A673 (cell line): Measurements from ENCODE around the gene RBM11. TPM values are rescaled to one million over a fixed set of nuclear protein-coding genes. Genes with fewer than 3 reads are reported as not detected.
A peak's percentile ranks its signal among the peaks of the same experiment; 100 is the strongest.
"Not testable (repeated sequence)": the region's sequence is repeated elsewhere in the genome, so short reads cannot be mapped to it uniquely, and the experiment has no call there.

Experiments used
- Bru-seq: library from RNA; stranded (reverse); fragments of 400-500 nt; gene quantifications from one replicate; lab custom pipeline; 2021; lab: Mats Ljungman, UMichigan
- BruChase-seq, 2 experiments: library from RNA; stranded (reverse); fragments of 400-500 nt; gene quantifications; one replicate each; lab custom pipeline; 2021; lab: Mats Ljungman, UMichigan
- BruUV-seq: library from RNA; stranded (reverse); fragments of 400-500 nt; replicated peaks from 2 replicates; lab custom pipeline; 2021; lab: Mats Ljungman, UMichigan
- CTCF ChIA-PET: fragments of 300-600 bp; sonication (Branson Sonifier 250); formaldehyde crosslinking; loops from one replicate; lab custom pipeline; 2022; ENCODE audit warnings: antibody characterized with exemption; lab: Charles Lee
- POLR2A ChIA-PET: fragments of 300-600 bp; sonication (Branson Sonifier 250); formaldehyde crosslinking; loops from one replicate; lab custom pipeline; 2022; ENCODE audit warnings: antibody characterized with exemption; ENCODE audit not compliant: low non-redundant PET; lab: Charles Lee
- DNase-seq: peaks from one replicate; pipeline ENCODE4 v3.0.0-alpha.2; 2015; ENCODE audit warnings: low spot score
- H3K27ac ChIP-seq: fragments of 200-600 bp; sonication (generic); 2 replicates; pipeline ENCODE4 v1.5.1; 2016; ENCODE audit warnings: mixed run types, low read depth, mild to moderate bottlenecking, mixed read lengths, antibody characterized with exemption, low read length; ENCODE audit not compliant: poor library complexity, severe bottlenecking
- H3K27me3 ChIP-seq: fragments of 200-600 bp; sonication (generic); replicated peaks from 2 replicates; pipeline ENCODE4 v1.6.1; 2017; ENCODE audit warnings: mixed run types, low read depth, mild to moderate bottlenecking, mixed read lengths, antibody characterized with exemption, low read length; ENCODE audit not compliant: insufficient read depth, poor library complexity
- H3K36me3 ChIP-seq: fragments of 200-600 bp; sonication (generic); 2 replicates; pipeline ENCODE4 v1.6.1; 2016; ENCODE audit warnings: mixed run types, mild to moderate bottlenecking, mixed read lengths, antibody characterized with exemption, low read length; ENCODE audit not compliant: insufficient read depth, poor library complexity, severe bottlenecking
- H3K4me1 ChIP-seq: fragments of 200-600 bp; sonication (generic); 2 replicates; pipeline ENCODE4 v1.6.1; 2017; ENCODE audit warnings: mixed run types, mild to moderate bottlenecking, mixed read lengths, antibody characterized with exemption, low read length; ENCODE audit not compliant: insufficient read depth, poor library complexity, severe bottlenecking
- H3K4me3 ChIP-seq: fragments of 200-600 bp; sonication (generic); 2 replicates; pipeline ENCODE4 v1.5.1; 2016; ENCODE audit warnings: low read depth, mixed run types, mild to moderate bottlenecking, mixed read lengths, low read length; ENCODE audit not compliant: poor library complexity, severe bottlenecking
- H3K9me3 ChIP-seq: fragments of 200-600 bp; sonication (generic); 2 replicates; pipeline ENCODE4 v1.6.1; 2016; ENCODE audit warnings: mixed run types, low read depth, mild to moderate bottlenecking, mixed read lengths, antibody characterized with exemption, low read length; ENCODE audit not compliant: poor library complexity, severe bottlenecking
- EZH2 ChIP-seq: fragments of 200-600 bp; sonication (generic); IDR thresholded peaks from 2 replicates; pipeline ENCODE4 v1.6.1; 2017; ENCODE audit warnings: borderline replicate concordance, low read depth, mild to moderate bottlenecking, mixed read lengths, antibody characterized with exemption, low read length; ENCODE audit not compliant: poor library complexity, severe bottlenecking
- intact Hi-C: fragments of 100-400 bp; cut with micrococcal nuclease; formaldehyde crosslinking; loops from one replicate; pipeline ENCODE4 v1.10.0; 2022; ENCODE audit not compliant: unreplicated experiment
- long read RNA-seq: library from polyadenylated mRNA; stranded (forward); transcript quantifications from one replicate; pipeline ENCODE4 v2.0.0, GENCODE V29; 2022
- total RNA-seq: library from RNA; stranded (reverse); gene quantifications from 2 replicates; pipeline ENCODE4 v1.2.3, GENCODE V29; 2021
- TF ChIP-seq, protein P1 (sequence below): fragments of 300-800, 200-600 bp; sonication (generic); conservative IDR thresholded peaks from 2 replicates; pipeline ENCODE4 v1.5.1; 2017; ENCODE audit warnings: low read depth, mild to moderate bottlenecking, antibody characterized with exemption, low read length, moderate library complexity, mixed read lengths

Gene RBM11, protein sequence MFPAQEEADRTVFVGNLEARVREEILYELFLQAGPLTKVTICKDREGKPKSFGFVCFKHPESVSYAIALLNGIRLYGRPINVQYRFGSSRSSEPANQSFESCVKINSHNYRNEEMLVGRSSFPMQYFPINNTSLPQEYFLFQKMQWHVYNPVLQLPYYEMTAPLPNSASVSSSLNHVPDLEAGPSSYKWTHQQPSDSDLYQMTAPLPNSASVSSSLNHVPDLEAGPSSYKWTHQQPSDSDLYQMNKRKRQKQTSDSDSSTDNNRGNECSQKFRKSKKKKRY
- total RNA-seq (319 TPM in 2 replicates), Bru-seq, nascent RNA (percentile 100 among the genes with signal in this experiment), BruChase-seq, experiment 1, labeled RNA remaining after a 2-hour chase (percentile 100 among the genes with signal in this experiment), BruChase-seq, experiment 2, labeled RNA remaining after a 6-hour chase (percentile 98 among the genes with signal in this experiment)
- long read RNA-seq, transcript RBM11-204 (5 exons, 680 nt): minor isoform, 13 of 213 reads
- long read RNA-seq, transcript RBM11-206 (4 exons, 1,597 nt): minor isoform, 10 of 213 reads
- long read RNA-seq, transcript RBM11-203 (5 exons, 1,992 nt): minor isoform, 37 of 213 reads
- long read RNA-seq, transcript RBM11-201 (5 exons, 1,934 nt): major isoform, 58 of 213 reads
- long read RNA-seq, partial matches to known transcripts: 7 of 213 reads
- long read RNA-seq, other reads (novel, unspliced or antisense): 85 of 213 reads

- TF ChIP-seq EZH2: no peak
- TF ChIP-seq, protein P1, sequence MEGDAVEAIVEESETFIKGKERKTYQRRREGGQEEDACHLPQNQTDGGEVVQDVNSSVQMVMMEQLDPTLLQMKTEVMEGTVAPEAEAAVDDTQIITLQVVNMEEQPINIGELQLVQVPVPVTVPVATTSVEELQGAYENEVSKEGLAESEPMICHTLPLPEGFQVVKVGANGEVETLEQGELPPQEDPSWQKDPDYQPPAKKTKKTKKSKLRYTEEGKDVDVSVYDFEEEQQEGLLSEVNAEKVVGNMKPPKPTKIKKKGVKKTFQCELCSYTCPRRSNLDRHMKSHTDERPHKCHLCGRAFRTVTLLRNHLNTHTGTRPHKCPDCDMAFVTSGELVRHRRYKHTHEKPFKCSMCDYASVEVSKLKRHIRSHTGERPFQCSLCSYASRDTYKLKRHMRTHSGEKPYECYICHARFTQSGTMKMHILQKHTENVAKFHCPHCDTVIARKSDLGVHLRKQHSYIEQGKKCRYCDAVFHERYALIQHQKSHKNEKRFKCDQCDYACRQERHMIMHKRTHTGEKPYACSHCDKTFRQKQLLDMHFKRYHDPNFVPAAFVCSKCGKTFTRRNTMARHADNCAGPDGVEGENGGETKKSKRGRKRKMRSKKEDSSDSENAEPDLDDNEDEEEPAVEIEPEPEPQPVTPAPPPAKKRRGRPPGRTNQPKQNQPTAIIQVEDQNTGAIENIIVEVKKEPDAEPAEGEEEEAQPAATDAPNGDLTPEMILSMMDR: no peak
- no TSS peak for BruUV-seq
- POLR2A ChIA-PET: interaction anchor here (0.5 to 1.2 kb wide), 4 partner anchors 16 to 665 kb away, joined by 3 to 4 read pairs (median 4); no protein-coding TSS in a partner anchor
- Histone ChIP-seq H3K36me3 (peaks cover 36% of the 10 kb centered on the region), H3K4me1 (peaks cover 39% of the 10 kb centered on the region), H3K9me3 (no peaks in the 10 kb centered on the region), H3K27me3 (no peaks in the 10 kb centered on the region), H3K4me3 (peak within 1 kb of the TSS; percentile 90), H3K27ac (peak within 1 kb of the TSS; percentile 96)
- intact Hi-C loops: no loop called here
- CTCF ChIA-PET: no interaction called here
- peak; percentile 96 for DNase-seq
These were observed at the start of gene RBM11 for GRCh38 chr21:14215971-14216641. Gene RBM11, plus strand, starts transcription at chr21:14216157. Its CDS starts 30 bp downstream, at chr21:14216187.

- CTCF ChIA-PET, H3K4me1 ChIP-seq, BruUV-seq, H3K4me3 ChIP-seq, DNase-seq, H3K27ac ChIP-seq, H3K27me3 ChIP-seq, intact Hi-C loops, H3K9me3 ChIP-seq: not testable (repeated sequence)
- peaks cover 49% of the 10 kb centered on the region for H3K36me3 ChIP-seq
- POLR2A ChIA-PET: interaction anchor here (0.6 kb wide), 1 partner anchor 49 kb away, joined by 4 read pairs; the partner anchor contains the start of gene RBM11
These were observed 49.3 kb upstream of the RBM11 start for GRCh38 chr21:14166463-14167223.

- Histone ChIP-seq H3K27me3 (no peaks in the 10 kb centered on the region), H3K4me1 (peaks cover 11% of the 10 kb centered on the region), H3K9me3 (peaks cover under 1% of the 10 kb centered on the region), H3K36me3 (peaks cover 23% of the 10 kb centered on the region), H3K27ac (peak overlapping the region; percentile 96), H3K4me3 (peak overlapping the region; percentile 60)
- ChIA-PET POLR2A (no interaction called here), CTCF (no interaction called here)
- TF ChIP-seq, protein P1: no peak
- no peak for TF ChIP-seq EZH2
- intact Hi-C loops: no loop called here
- TSS peak; percentile 30 for BruUV-seq
- DNase-seq: peak; percentile 70
These were observed 9.7 kb upstream of the RBM11 start for GRCh38 chr21:14206222-14206621.
